IPS-18c (cell line): ENCODE data around the gene ENTPD8.
A peak's percentile ranks its signal among the peaks of the same experiment; 100 is the strongest.

Experiments used
- H3K4me3 ChIP-seq: 2 replicates; pipeline ENCODE4 v1.7.0; 2013; ENCODE audit warnings: low read depth, mild to moderate bottlenecking, low read length, moderate library complexity; ENCODE audit not compliant: insufficient read depth
- H3K9me3 ChIP-seq: one replicate; pipeline ENCODE4 v1.6.1; 2013; ENCODE audit warnings: mild to moderate bottlenecking, low read length, moderate library complexity; ENCODE audit not compliant: control insufficient read depth, insufficient read depth

The ENTPD8 gene

GRCh38 chr9:137462396-137462985, 21.3 kb upstream of the ENTPD8 start:
- Histone ChIP-seq H3K9me3 (no peaks in the 10 kb centered on the region), H3K4me3 (no peak overlapping the region)

- Histone ChIP-seq H3K4me3 (peak overlapping the region; percentile 28), H3K9me3 (no peaks in the 10 kb centered on the region)
These were observed 20.7 kb upstream of the ENTPD8 start for GRCh38 chr9:137461663-137462395.

- H3K4me3 ChIP-seq: no peak overlapping the region
- no peaks in the 10 kb centered on the region for H3K9me3 ChIP-seq
These were observed 20.1 kb upstream of the ENTPD8 start for GRCh38 chr9:137461316-137461662.

- Histone ChIP-seq H3K9me3 (no peaks in the 10 kb centered on the region), H3K4me3 (no peak overlapping the region)
These were observed 19.5 kb upstream of the ENTPD8 start for GRCh38 chr9:137460363-137461315.

- H3K9me3 ChIP-seq: no peaks in the 10 kb centered on the region
- no peak overlapping the region for H3K4me3 ChIP-seq
These were observed 18.6 kb upstream of the ENTPD8 start for GRCh38 chr9:137459601-137460362.

GRCh38 chr9:137459152-137459600, 18.0 kb upstream of the ENTPD8 start, which contains the start of gene NSMF:
Gene NSMF (minus strand): TSS chr9:137459334. CDS start chr9:137459102, 232 bp downstream.
- Histone ChIP-seq H3K4me3 (peak within 1 kb of the TSS; percentile 81), H3K9me3 (no peaks in the 10 kb centered on the region)

- no peaks in the 10 kb centered on the region for H3K9me3 ChIP-seq
- H3K4me3 ChIP-seq: peak overlapping the region; percentile 81
These were observed 17.3 kb upstream of the ENTPD8 start for GRCh38 chr9:137458194-137459151.

- H3K4me3 ChIP-seq: peak overlapping the region; percentile 81; the same call in 1 of the 2 replicates
- no peaks in the 10 kb centered on the region for H3K9me3 ChIP-seq
These were observed 16.4 kb upstream of the ENTPD8 start for GRCh38 chr9:137457406-137458193.

- Histone ChIP-seq H3K9me3 (no peaks in the 10 kb centered on the region), H3K4me3 (no peak overlapping the region)
These were observed 15.8 kb upstream of the ENTPD8 start for GRCh38 chr9:137456864-137457405.

GRCh38 chr9:137456061-137456863, 15.1 kb upstream of the ENTPD8 start:
- Histone ChIP-seq H3K4me3 (no peak overlapping the region), H3K9me3 (no peaks in the 10 kb centered on the region)

GRCh38 chr9:137455359-137455991, 14.3 kb upstream of the ENTPD8 start:
- no peaks in the 10 kb centered on the region for H3K9me3 ChIP-seq
- no peak overlapping the region for H3K4me3 ChIP-seq

GRCh38 chr9:137454597-137455358, 13.6 kb upstream of the ENTPD8 start:
- no peaks in the 10 kb centered on the region for H3K9me3 ChIP-seq
- peak overlapping the region; percentile 49 for H3K4me3 ChIP-seq

GRCh38 chr9:137454145-137454596, 13.0 kb upstream of the ENTPD8 start:
- Histone ChIP-seq H3K9me3 (no peaks in the 10 kb centered on the region), H3K4me3 (peak overlapping the region; percentile 49)
